GM12874 (cell line): ENCODE results near the gene ZNF503.

ENCODE experiments used
- TF ChIP-seq, protein P1 (sequence below): IDR thresholded peaks from 2 replicates; pipeline ENCODE4 v1.5.1; 2011; ENCODE audit warnings: low read depth, mild to moderate bottlenecking, control low read depth, low read length, moderate library complexity; ENCODE audit not compliant: insufficient read depth

ZNF503 gene

DNA sequence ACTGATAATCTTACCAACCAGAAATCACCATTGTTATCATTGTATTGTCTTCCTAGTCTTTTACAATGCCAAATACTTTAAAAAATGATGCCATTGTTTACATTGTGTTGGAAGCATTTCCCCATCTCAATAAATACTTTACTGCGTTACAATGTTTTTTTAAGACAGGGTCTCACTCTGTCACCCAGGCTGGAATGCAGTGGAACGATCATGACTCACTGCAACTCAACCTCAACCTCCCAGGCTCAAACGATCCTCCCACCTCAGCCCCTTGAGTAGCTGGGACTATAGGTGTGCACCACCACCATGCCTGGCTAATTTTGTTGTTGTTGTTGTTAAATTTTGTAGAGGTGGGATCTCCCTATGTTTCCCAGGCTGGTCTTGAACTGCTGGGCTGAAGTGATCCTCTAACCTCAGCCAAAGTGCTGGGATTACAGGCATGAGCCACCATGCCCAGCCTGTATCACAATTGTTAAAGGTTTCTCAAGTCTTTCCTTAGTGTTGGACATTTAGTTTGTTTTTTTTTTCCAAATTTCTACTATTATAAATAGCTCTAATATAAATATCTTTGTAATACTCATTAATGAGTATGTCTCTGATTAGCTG is 43.3 kb upstream of the ZNF503 start:
- TF ChIP-seq, protein P1, sequence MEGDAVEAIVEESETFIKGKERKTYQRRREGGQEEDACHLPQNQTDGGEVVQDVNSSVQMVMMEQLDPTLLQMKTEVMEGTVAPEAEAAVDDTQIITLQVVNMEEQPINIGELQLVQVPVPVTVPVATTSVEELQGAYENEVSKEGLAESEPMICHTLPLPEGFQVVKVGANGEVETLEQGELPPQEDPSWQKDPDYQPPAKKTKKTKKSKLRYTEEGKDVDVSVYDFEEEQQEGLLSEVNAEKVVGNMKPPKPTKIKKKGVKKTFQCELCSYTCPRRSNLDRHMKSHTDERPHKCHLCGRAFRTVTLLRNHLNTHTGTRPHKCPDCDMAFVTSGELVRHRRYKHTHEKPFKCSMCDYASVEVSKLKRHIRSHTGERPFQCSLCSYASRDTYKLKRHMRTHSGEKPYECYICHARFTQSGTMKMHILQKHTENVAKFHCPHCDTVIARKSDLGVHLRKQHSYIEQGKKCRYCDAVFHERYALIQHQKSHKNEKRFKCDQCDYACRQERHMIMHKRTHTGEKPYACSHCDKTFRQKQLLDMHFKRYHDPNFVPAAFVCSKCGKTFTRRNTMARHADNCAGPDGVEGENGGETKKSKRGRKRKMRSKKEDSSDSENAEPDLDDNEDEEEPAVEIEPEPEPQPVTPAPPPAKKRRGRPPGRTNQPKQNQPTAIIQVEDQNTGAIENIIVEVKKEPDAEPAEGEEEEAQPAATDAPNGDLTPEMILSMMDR: no peak

- TF ChIP-seq, protein P1: no peak
Measured at GRCh38 chr10:75443362-75443761, 41.8 kb upstream of the ZNF503 start.

DNA sequence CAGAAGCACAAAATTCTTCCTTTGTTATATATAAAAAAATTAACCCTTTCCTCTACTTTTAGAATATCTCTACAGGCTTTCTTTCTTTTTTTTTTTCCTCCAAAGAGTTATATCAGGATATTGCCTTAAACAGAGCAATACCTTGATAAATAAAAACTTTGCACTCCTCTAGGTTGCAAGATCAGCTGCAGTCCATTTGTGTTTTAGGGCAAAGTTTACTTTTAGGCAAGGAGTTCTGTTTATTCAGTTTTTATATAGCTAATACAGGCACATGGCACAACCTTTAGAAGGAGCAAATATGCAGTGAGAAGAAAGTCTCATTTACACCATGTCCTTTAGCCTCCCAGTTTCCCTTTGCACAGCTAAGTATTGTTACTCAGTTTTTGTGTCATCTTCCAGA is 40.1 kb upstream of the ZNF503 start:
- TF ChIP-seq, protein P1: no peak

DNA sequence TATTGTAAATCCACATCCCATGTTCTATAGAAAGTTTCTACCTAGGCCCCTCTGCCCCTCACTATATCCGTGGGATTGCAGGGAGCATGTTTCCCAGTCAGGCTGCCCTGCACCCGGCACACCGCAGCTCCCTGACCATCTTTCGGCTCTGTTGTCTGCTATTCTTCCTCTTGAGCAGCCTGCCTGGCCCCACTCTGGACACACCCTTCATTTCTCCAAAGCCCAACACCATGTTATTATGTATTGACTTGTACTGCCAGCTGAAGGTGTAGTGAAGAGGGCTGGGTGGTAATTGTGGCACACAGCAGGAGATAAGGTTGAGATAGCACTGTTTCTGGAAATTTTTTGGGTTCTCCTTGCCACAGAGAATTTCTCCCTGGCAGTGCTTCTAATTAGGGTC is 39.6 kb upstream of the ZNF503 start:
- TF ChIP-seq, protein P1: no peak

DNA sequence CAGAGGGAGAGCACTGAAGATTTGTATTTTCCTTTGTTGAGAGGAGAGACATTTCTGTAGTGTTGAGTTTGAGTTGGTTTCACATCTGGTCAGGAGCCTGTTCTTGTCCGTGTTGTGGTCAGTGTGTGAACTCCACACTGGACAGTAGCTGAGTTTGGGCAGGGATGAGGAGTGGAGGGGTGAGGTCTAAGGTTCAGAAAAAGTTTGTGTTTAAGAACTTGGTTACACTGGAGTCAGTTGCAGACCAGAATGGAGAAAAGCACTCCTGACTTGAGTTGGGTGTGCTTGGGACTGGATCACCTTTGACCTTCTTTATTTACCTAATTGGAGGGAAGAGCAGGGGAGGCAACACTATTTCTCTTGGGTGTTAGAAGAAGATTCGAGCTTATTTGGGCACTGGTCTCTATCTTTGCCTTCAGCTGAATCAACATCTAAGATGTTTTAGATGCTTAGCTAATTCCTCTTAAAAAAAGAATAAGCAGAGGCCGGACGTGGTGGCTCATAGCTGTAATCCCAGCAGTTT is 38.8 kb upstream of the ZNF503 start:
- TF ChIP-seq, protein P1: no peak

GRCh38 chr10:75439811-75440210 is 38.2 kb upstream of the ZNF503 start:
- TF ChIP-seq, protein P1: no peak

DNA sequence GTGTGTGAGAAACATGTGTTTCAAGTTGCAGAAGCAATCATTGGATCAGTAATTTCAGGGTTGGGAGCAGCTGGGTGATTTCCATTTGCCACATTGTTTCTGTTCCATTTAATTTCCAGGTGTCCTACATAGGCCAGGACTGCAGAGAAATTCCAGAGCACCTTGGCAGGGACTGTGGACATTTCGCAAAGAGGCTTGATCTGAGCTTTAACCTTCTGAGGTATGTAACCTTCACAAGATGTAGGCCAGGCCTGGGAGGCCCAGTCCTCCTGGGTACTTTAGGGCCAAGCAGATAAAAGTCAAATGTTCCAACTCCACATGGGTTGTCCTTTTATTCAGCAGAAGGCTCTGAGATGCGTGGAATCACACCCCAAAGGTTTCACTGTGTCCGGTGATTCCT is 36.7 kb upstream of the ZNF503 start:
- TF ChIP-seq, protein P1: no peak
